Measurements from ENCODE around the gene MED12L. TPM values are rescaled to one million over a fixed set of nuclear protein-coding genes. Genes with fewer than 3 reads are reported as not detected.

Gene MED12L
- total and polyA plus RNA-seq, 8 donors: 0.08 to 0.88 (median 0.45) TPM

DNA sequence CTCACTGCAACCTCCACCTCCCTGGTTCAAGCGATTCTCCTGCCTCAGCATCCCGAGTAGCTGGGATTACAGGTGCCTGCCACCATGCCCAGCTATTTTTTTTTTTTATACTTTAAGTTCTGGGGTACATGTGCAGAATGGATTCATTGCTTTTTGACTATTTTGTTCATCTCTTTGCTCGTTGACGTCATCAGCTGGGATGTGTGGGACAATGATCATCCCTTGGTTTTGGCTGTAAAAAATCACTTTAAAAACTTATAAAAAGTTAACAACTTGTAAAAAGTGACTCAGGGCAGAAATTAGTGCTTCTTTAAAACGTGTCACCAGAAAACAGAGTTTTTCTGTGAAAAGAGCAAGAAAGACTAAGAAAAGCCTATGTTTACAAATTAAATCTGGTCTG, 337.6 kb downstream of the MED12L start:
- Histone ChIP-seq H3K4me1 (no peaks in the 10 kb centered on the region), H3K36me3 (no peaks in the 10 kb centered on the region), H3K27ac (no peak overlapping the region), H3K4me3 (no peak overlapping the region), H3K9me3 (no peaks in the 10 kb centered on the region), H3K27me3 (no peaks in the 10 kb centered on the region)
- WGBS, 2 donors: 70 to 80% methylated on average over 5 of the region's 5 CpGs
- TF ChIP-seq, protein P1, sequence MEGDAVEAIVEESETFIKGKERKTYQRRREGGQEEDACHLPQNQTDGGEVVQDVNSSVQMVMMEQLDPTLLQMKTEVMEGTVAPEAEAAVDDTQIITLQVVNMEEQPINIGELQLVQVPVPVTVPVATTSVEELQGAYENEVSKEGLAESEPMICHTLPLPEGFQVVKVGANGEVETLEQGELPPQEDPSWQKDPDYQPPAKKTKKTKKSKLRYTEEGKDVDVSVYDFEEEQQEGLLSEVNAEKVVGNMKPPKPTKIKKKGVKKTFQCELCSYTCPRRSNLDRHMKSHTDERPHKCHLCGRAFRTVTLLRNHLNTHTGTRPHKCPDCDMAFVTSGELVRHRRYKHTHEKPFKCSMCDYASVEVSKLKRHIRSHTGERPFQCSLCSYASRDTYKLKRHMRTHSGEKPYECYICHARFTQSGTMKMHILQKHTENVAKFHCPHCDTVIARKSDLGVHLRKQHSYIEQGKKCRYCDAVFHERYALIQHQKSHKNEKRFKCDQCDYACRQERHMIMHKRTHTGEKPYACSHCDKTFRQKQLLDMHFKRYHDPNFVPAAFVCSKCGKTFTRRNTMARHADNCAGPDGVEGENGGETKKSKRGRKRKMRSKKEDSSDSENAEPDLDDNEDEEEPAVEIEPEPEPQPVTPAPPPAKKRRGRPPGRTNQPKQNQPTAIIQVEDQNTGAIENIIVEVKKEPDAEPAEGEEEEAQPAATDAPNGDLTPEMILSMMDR (IDR thresholded peaks at IDR 0.05): no peak
- intact Hi-C loops (cut with DNase I): no loop called here
- ATAC-seq (no peak), FAIRE-seq (no peak), DNase-seq (no peak)

DNA sequence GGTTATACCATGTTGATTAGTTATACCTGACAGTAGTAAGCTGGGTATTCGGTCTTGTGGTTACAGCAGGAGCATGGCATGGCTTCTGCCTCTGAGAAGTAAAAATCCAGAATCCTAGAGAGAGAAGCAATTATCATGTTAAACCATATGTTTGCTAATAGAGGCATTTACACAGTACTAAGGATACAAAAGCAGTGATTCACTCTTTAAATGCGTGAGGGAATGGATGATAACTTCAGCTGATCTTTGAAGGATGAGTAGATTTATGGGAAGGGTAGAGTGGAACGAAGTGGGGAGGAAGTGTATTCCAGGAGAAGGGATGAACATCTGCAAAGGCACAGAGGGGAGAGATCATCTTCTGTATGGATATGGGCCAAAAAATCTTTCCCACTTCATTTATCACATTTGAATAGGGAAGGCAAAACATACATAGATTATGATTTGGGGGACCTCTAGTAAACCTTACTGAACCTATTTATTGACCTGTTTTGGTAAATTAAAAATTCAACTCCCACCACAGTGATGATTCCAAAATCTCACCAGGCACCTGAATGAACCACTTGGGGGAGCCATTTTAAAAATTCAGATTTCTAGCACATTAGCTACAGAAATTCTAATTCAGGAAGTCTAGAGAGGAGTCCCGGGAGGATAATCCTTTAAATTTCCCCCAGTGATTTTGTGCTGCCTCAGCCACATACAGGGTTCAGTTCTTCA, 340.3 kb downstream of the MED12L start:
- intact Hi-C loops (cut with DNase I): no loop called here
- Histone ChIP-seq H3K4me3 (no peak overlapping the region), H3K27ac (no peak overlapping the region), H3K27me3 (no peaks in the 10 kb centered on the region), H3K36me3 (no peaks in the 10 kb centered on the region), H3K9me3 (no peaks in the 10 kb centered on the region), H3K4me1 (no peaks in the 10 kb centered on the region)
- 75 to 86% methylated on average over 4 of the region's 4 CpGs for WGBS, 2 donors
- FAIRE-seq (no peak), DNase-seq (no peak), ATAC-seq (no peak)
- TF ChIP-seq, protein P1 (IDR thresholded peaks at IDR 0.05): no peak

DNA sequence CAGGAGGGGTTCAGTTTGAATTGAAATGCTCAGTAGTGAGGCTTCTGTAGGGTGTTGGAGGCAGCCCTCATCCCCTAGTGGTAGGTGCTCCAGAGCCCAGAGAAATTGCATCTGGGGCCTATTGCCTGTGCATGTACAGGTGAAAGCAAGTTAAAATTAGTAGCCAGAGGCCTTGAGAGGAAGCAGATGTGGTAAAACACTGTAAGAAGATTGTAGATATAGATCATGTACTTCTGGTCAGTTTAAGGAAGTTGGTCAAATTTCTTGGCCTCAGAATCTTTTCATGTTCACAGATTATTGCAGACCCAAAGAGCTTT, 340.8 kb downstream of the MED12L start:
- Histone ChIP-seq H3K4me1 (no peaks in the 10 kb centered on the region), H3K4me3 (no peak overlapping the region), H3K9me3 (no peaks in the 10 kb centered on the region), H3K27ac (no peak overlapping the region), H3K27me3 (no peaks in the 10 kb centered on the region), H3K36me3 (no peaks in the 10 kb centered on the region)
- TF ChIP-seq, protein P1 (IDR thresholded peaks at IDR 0.05): no peak
- ATAC-seq (no peak), DNase-seq (no peak), FAIRE-seq (no peak)
- intact Hi-C loops (cut with DNase I): no loop called here

DNA sequence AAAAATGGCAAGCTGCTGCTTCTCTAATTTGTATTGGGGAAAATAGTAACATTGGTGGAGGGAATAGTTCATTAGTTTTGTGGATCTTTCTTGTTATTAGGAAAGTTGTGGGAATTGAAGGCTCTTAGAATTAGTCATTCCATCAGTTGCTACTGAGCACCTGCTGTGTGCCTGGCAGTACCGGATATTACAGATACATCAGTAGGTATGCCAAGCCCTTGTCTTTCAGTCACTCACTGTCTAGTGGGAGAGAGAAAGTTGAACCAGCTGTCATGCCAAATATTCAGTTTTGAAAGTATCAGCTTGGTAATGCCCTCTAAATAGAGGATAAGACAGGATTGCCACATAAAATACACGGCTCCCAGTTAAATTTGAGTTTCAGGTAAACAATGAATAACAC, 342.9 kb downstream of the MED12L start:
- WGBS, 2 donors: 80 to 86% methylated on average over 2 of the region's 2 CpGs
- TF ChIP-seq, protein P1 (IDR thresholded peaks at IDR 0.05): no peak
- intact Hi-C loops (cut with DNase I): no loop called here

DNA sequence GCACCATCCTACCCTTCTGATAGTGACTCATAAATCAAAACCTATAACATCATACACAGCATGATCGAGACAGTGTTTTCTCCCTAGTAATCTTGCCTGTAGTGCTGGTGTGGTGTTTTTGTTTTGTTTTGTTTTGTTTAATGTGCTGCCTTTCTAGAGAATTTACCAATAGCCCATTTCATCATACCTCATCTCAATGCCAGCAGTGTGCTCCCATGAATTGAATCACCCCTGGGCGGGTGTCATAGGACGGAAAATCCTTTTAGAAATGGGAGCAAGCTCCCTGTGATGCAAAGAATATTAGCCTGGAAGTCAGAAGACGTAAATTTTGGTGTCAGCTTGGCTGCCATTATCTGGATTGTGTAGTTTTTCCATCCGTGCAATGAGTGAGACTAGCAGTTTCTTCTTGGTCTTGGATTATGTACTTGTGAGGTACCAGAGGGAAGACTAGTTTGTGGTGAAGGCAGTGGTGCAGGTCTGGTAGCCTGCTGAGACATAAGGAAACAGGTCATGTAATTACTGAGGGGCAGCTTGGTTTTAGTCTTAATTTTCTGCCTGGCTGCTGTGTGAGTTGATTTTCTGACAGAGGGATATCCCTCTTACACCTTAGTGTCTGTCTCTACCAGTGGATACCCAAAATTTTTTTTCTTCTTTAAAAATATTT, 345.5 kb downstream of the MED12L start:
- no peak overlapping the region for H3K27ac ChIP-seq
- TF ChIP-seq, protein P1 (IDR thresholded peaks at IDR 0.05): no peak
- no peak for DNase-seq
- no peak overlapping the region for H3K4me3 ChIP-seq
- no peaks in the 10 kb centered on the region for H3K27me3 ChIP-seq
- intact Hi-C loops (cut with DNase I): no loop called here
- ATAC-seq: no peak
- H3K9me3 ChIP-seq: no peaks in the 10 kb centered on the region
- no peaks in the 10 kb centered on the region for H3K36me3 ChIP-seq
- FAIRE-seq: no peak
- H3K4me1 ChIP-seq: no peaks in the 10 kb centered on the region
- 78 to 87% methylated on average over 5 of the region's 5 CpGs for WGBS, 2 donors

More for the DNA sequence above, 342.9 kb downstream of the MED12L start:
- FAIRE-seq (no peak), DNase-seq (no peak), ATAC-seq (no peak)
- H3K36me3 ChIP-seq: no peaks in the 10 kb centered on the region
- no peaks in the 10 kb centered on the region for H3K27me3 ChIP-seq
- no peak overlapping the region for H3K4me3 ChIP-seq
- no peaks in the 10 kb centered on the region for H3K9me3 ChIP-seq
- no peaks in the 10 kb centered on the region for H3K4me1 ChIP-seq
- no peak overlapping the region for H3K27ac ChIP-seq
